Ectodermal cell (in vitro differentiated cells): ENCODE data around the gene SFT2D1.

Source experiments
- H3K27ac ChIP-seq: 2 replicates; pipeline ENCODE4 v1.7.0; 2013; ENCODE audit warnings: mild to moderate bottlenecking, low read depth, low read length; ENCODE audit not compliant: insufficient read depth, poor library complexity, severe bottlenecking
- H3K27me3 ChIP-seq: 2 replicates; pipeline ENCODE4 v1.7.0; 2013; ENCODE audit warnings: mild to moderate bottlenecking, low read length; ENCODE audit not compliant: insufficient read depth, control insufficient read depth, poor library complexity, severe bottlenecking
- H3K36me3 ChIP-seq: one replicate; pipeline ENCODE4 v1.7.0; 2013; ENCODE audit warnings: low read length; ENCODE audit not compliant: control insufficient read depth, insufficient read depth
- H3K4me1 ChIP-seq: one replicate; pipeline ENCODE4 v1.7.0; 2013; ENCODE audit warnings: low read length; ENCODE audit not compliant: control insufficient read depth, insufficient read depth
- H3K4me3 ChIP-seq: 2 replicates; pipeline ENCODE4 v1.7.0; 2013; ENCODE audit warnings: low read depth, low read length, control low read depth; ENCODE audit not compliant: insufficient read depth
- H3K9me3 ChIP-seq: 2 replicates; pipeline ENCODE4 v1.7.0; 2013; ENCODE audit warnings: mild to moderate bottlenecking, low read length, moderate library complexity; ENCODE audit not compliant: control insufficient read depth
- WGBS, 2 experiments: methylation state at CpG; one replicate each; pipeline ENCODE4 v1.1.7; 2013; ENCODE audit warnings: missing lambda C conversion rate in 2 of 2; 5-methylcytosine and 5-hydroxymethylcytosine counted together

The SFT2D1 gene

GRCh38 chr6:166279393-166279679 lies 63.0 kb downstream of the SFT2D1 start:
- H3K36me3 ChIP-seq = no peaks in the 10 kb centered on the region
- peaks cover 5% of the 10 kb centered on the region for H3K27me3 ChIP-seq
- H3K4me3 ChIP-seq = no peak overlapping the region
- WGBS, 2 experiments = 86 to 95% methylated on average over 1 of the region's 1 CpG
- no peak overlapping the region for H3K27ac ChIP-seq
- peaks cover 1% of the 10 kb centered on the region for H3K4me1 ChIP-seq
- no peaks in the 10 kb centered on the region for H3K9me3 ChIP-seq

- H3K4me1 ChIP-seq = no peaks in the 10 kb centered on the region
- H3K36me3 ChIP-seq = no peaks in the 10 kb centered on the region
- no peak overlapping the region for H3K4me3 ChIP-seq
- 74 to 76% methylated on average over 7 to 8 of the region's 8 CpGs for WGBS, 2 experiments
- peaks cover 5% of the 10 kb centered on the region for H3K27me3 ChIP-seq
- H3K27ac ChIP-seq = no peak overlapping the region
- H3K9me3 ChIP-seq = no peaks in the 10 kb centered on the region
Observed at GRCh38 chr6:166278579-166279392, 63.6 kb downstream of the SFT2D1 start.

GRCh38 chr6:166277892-166278578 lies 64.3 kb downstream of the SFT2D1 start:
- Histone ChIP-seq H3K4me3 (no peak overlapping the region), H3K36me3 (no peaks in the 10 kb centered on the region), H3K27me3 (peaks cover 5% of the 10 kb centered on the region), H3K4me1 (no peaks in the 10 kb centered on the region), H3K27ac (no peak overlapping the region), H3K9me3 (no peaks in the 10 kb centered on the region)
- 90 to 91% methylated on average over 8 to 11 of the region's 11 CpGs for WGBS, 2 experiments

- H3K4me3 ChIP-seq = no peak overlapping the region
- no peaks in the 10 kb centered on the region for H3K36me3 ChIP-seq
- no peaks in the 10 kb centered on the region for H3K9me3 ChIP-seq
- H3K27me3 ChIP-seq = peaks cover 5% of the 10 kb centered on the region
- no peak overlapping the region for H3K27ac ChIP-seq
- 71 to 72% methylated on average over 11 of the region's 11 CpGs for WGBS, 2 experiments
- no peaks in the 10 kb centered on the region for H3K4me1 ChIP-seq
Observed at GRCh38 chr6:166277018-166277417, 65.3 kb downstream of the SFT2D1 start.

- no peaks in the 10 kb centered on the region for H3K36me3 ChIP-seq
- H3K9me3 ChIP-seq = no peaks in the 10 kb centered on the region
- H3K27me3 ChIP-seq = peaks cover 5% of the 10 kb centered on the region
- no peaks in the 10 kb centered on the region for H3K4me1 ChIP-seq
- 7 to 8% methylated on average over 21 of the region's 21 CpGs for WGBS, 2 experiments
- no peak overlapping the region for H3K27ac ChIP-seq
- H3K4me3 ChIP-seq = no peak overlapping the region
Observed at GRCh38 chr6:166275714-166276166, 66.6 kb downstream of the SFT2D1 start.

- Histone ChIP-seq H3K27ac (no peak overlapping the region), H3K4me1 (no peaks in the 10 kb centered on the region), H3K27me3 (peaks cover 9% of the 10 kb centered on the region), H3K36me3 (no peaks in the 10 kb centered on the region), H3K9me3 (no peaks in the 10 kb centered on the region), H3K4me3 (no peak overlapping the region)
- WGBS, 2 experiments = 86 to 88% methylated on average over 13 of the region's 13 CpGs
Observed at GRCh38 chr6:166274739-166275370, 67.5 kb downstream of the SFT2D1 start.

GRCh38 chr6:166274163-166274562 lies 68.2 kb downstream of the SFT2D1 start:
- Histone ChIP-seq H3K4me3 (no peak overlapping the region), H3K4me1 (no peaks in the 10 kb centered on the region), H3K27ac (no peak overlapping the region), H3K36me3 (no peaks in the 10 kb centered on the region), H3K27me3 (peaks cover 16% of the 10 kb centered on the region), H3K9me3 (no peaks in the 10 kb centered on the region)
- 79 to 91% methylated on average over 4 of the region's 4 CpGs for WGBS, 2 experiments

GRCh38 chr6:166271376-166271765 lies 71.0 kb downstream of the SFT2D1 start:
- 91 to 94% methylated on average over 9 of the region's 9 CpGs for WGBS, 2 experiments
- no peaks in the 10 kb centered on the region for H3K9me3 ChIP-seq

GRCh38 chr6:166270706-166271375 lies 71.5 kb downstream of the SFT2D1 start:
- H3K4me1 ChIP-seq = no peaks in the 10 kb centered on the region
- peaks cover 36% of the 10 kb centered on the region for H3K27me3 ChIP-seq
- no peak overlapping the region for H3K4me3 ChIP-seq
- no peak overlapping the region for H3K27ac ChIP-seq
- H3K36me3 ChIP-seq = no peaks in the 10 kb centered on the region
- WGBS, 2 experiments = 94% methylated on average over 10 of the region's 10 CpGs
- H3K9me3 ChIP-seq = no peaks in the 10 kb centered on the region

More at GRCh38 chr6:166271376-166271765, 71.0 kb downstream of the SFT2D1 start:
- Histone ChIP-seq H3K4me3 (no peak overlapping the region), H3K36me3 (no peaks in the 10 kb centered on the region), H3K4me1 (no peaks in the 10 kb centered on the region), H3K27me3 (peaks cover 36% of the 10 kb centered on the region), H3K27ac (no peak overlapping the region)
